Measurements from ENCODE around the gene PGM3.

- TF ChIP-seq EZH2 (IDR thresholded peaks at IDR 0.05), result no peak
- TF ChIP-seq POLR2AphosphoS5 (IDR thresholded peaks at IDR 0.05; ENCODE audit: borderline replicate concordance, low read depth, low read length), result no peak
- TF ChIP-seq FOXP2 (optimal IDR thresholded peaks at IDR 0.05; ENCODE audit: control extremely low read depth, extremely low read length, insufficient read depth), result no peak
These were observed 892 bp upstream of the PGM3 start for GRCh38 chr6:83193747-83194566.

All from SK-N-MC (cell line).